Spleen (tissue), 11 donors: ENCODE results near the gene TAF1D. TPM values are rescaled to one million over a fixed set of nuclear protein-coding genes. Genes with fewer than 3 reads are reported as not detected.

Source experiments
- DNase-seq: peaks from one replicate; pipeline ENCODE4 v3.0.0-alpha.2; 2020
- H3K27ac ChIP-seq, 8 donors: fragments of 200-600 bp; sonication (generic) in 7 of 8; 1 replicate in 4 of 8; 2 replicates in 4 of 8; pipeline versions ENCODE4 v1.5.0 to v1.8.0; 2016 to 2021; ENCODE audit warnings: inconsistent platforms in 4 of 8, mild to moderate bottlenecking in 4 of 8, moderate library complexity in 1 of 8
- H3K27me3 ChIP-seq, 7 donors: fragments of 200-600 bp; sonication (generic) in 6 of 7; replicated peaks in 1 of 7; 1 replicate in 4 of 7; 2 replicates in 3 of 7; pipeline versions ENCODE4 v1.5.0 to v1.8.0; 2016 to 2021; ENCODE audit warnings: inconsistent platforms in 3 of 7, mild to moderate bottlenecking in 1 of 7
- H3K36me3 ChIP-seq, 6 donors: fragments of 200-600 bp; sonication (generic) in 5 of 6; 1 replicate in 4 of 6; 2 replicates in 2 of 6; pipeline versions ENCODE4 v1.5.0 to v1.8.0; 2016 to 2021; ENCODE audit warnings: inconsistent platforms in 2 of 6
- H3K4me1 ChIP-seq, 6 donors: fragments of 200-600 bp; sonication (generic) in 5 of 6; 1 replicate in 3 of 6; 2 replicates in 3 of 6; pipeline versions ENCODE4 v1.5.0 to v1.8.0; 2016 to 2021; ENCODE audit warnings: inconsistent platforms in 3 of 6
- H3K4me3 ChIP-seq, 8 donors: fragments of 200-600 bp; sonication (generic) in 7 of 8; 1 replicate in 4 of 8; 2 replicates in 4 of 8; pipeline versions ENCODE4 v1.5.0 to v1.8.0; 2016 to 2021; ENCODE audit warnings: inconsistent platforms in 4 of 8, mild to moderate bottlenecking in 4 of 8, moderate library complexity in 2 of 8
- H3K9me3 ChIP-seq, 8 donors: fragments of 200-600 bp; sonication (generic) in 7 of 8; 1 replicate in 4 of 8; 2 replicates in 4 of 8; pipeline versions ENCODE4 v1.5.0 to v1.8.0; 2016 to 2021; ENCODE audit warnings: inconsistent platforms in 4 of 8
- CTCF ChIP-seq, 11 experiments: fragments of 200-600 bp in 7 of 11; fragments of 450-650 bp in 4 of 11; sonication (generic) in 4 of 11; IDR thresholded peaks in 8 of 11; conservative IDR thresholded peaks in 3 of 11; 1 replicate in 7 of 11; 2 replicates in 4 of 11; pipeline versions ENCODE4 v1.4.0 to v1.8.0; 2016 to 2021; ENCODE audit warnings: antibody characterized with exemption in 11 of 11, inconsistent platforms in 4 of 11, mild to moderate bottlenecking in 1 of 11
- POLR2A ChIP-seq, 3 donors: fragments of 450-650 bp; IDR thresholded peaks; one replicate each; pipeline ENCODE4 v1.5.1; 2017; ENCODE audit warnings: antibody characterized with exemption in 3 of 3, mild to moderate bottlenecking in 1 of 3
- POLR2AphosphoS5 ChIP-seq, 3 donors: sonication (generic); formaldehyde crosslinking; IDR thresholded peaks; one replicate each; pipeline ENCODE4 v1.5.1; 2017; ENCODE audit warnings: antibody characterized with exemption in 3 of 3
- WGBS, 5 donors: extraction: QIAGEN DNeasy Blood & Tissue Kit in 3 of 5; methylation state at CpG; one replicate each; pipeline versions ENCODE4 v1.1.5 to v1.1.7; 2013 to 2018; 5-methylcytosine and 5-hydroxymethylcytosine counted together
- intact Hi-C: fragments of 100-400 bp; cut with DNase I; formaldehyde crosslinking; loops from one replicate; pipeline ENCODE4 v1.15.0; 2023; ENCODE audit warnings: low total_unique reads
- polyA plus RNA-seq, 3 donors: library from polyadenylated mRNA; stranded (reverse); fragments of 200-250 nt; gene quantifications; one replicate each; pipeline ENCODE4 v1.2.1, GENCODE V29; 2013
- total RNA-seq, 7 donors: library from RNA; depleted of rRNA in 3 of 7; stranded (reverse); fragments of >200 nt in 3 of 7; fragmentation: NEBNext Ultra II Directional in 4 of 7; extraction: Animal tissue kit (Norgen Biotek cat#: 25700) in 4 of 7; gene quantifications; one replicate each; pipeline versions ENCODE4 v1.1.0 to v1.2.1, GENCODE V29; 2016 to 2021
- donor health status: healthy with polysubstance abuse.
- donor health status: DM: no; HTN: no; CAD: no; lungs with moderate emphysema.
- donor health status: DM: no; HTN: no; CAD: no.
- donor health status: Bipolar disorder and iron deficiency.
- donor health status: healthy.
- donor health status: DM: no; HTN: no; CAD: no.
- donor health status: DM: yes; HTN: yes; CAD: no.

TAF1D gene
- total and polyA plus RNA-seq, 10 donors: 99.4 to 244 (median 134) TPM

DNA sequence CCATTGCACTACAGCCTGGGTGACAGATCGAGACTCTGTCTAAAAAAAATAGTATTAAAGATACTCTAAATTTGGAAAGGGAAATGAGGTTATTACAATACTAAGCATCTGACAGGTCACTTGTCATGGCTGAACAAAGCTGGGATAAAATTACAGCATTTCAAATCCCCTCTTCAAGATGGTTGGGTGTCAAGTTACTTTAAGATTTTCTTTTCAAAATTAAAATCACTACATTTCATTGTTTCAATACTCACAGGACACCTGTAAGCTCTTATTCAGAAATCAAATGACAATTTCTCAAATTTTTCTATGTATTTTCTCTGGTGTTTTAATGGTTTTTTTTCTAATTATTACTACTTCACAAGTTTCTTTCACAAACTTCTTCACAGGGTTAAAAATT, 5.7 kb downstream of the TAF1D start:
- no peaks in the 10 kb centered on the region for H3K27me3 ChIP-seq
- no peaks in the 10 kb centered on the region for H3K9me3 ChIP-seq
- intact Hi-C loops: no loop called here
- H3K36me3 ChIP-seq: peaks cover 0 to 90% (median 79%) of the 10 kb centered on the region in 6 donors
- TF ChIP-seq POLR2A (IDR thresholded peaks at IDR 0.05) (no peak), POLR2AphosphoS5 (IDR thresholded peaks at IDR 0.05) (no peak), CTCF (IDR thresholded peaks at IDR 0.05 in 8 of 11, conservative IDR thresholded peaks at IDR 0.05 in 3 of 11) (no peak)
- no peak overlapping the region for H3K4me3 ChIP-seq
- no peak for DNase-seq
- WGBS, 5 donors: 74 to 95% (median 78%) methylated on average over 1 of the region's 1 CpG
- no peak overlapping the region for H3K27ac ChIP-seq
- peaks cover 25 to 79% (median 65%) of the 10 kb centered on the region in 6 donors for H3K4me1 ChIP-seq

GRCh38 chr11:93734427-93735222, 6.7 kb downstream of the TAF1D start:
- TF ChIP-seq POLR2AphosphoS5 (IDR thresholded peaks at IDR 0.05) (no peak), POLR2A (IDR thresholded peaks at IDR 0.05) (no peak), CTCF (IDR thresholded peaks at IDR 0.05 in 8 of 11, conservative IDR thresholded peaks at IDR 0.05 in 3 of 11) (no peak)
- H3K36me3 ChIP-seq: peaks cover 0 to 100% (median 89%) of the 10 kb centered on the region in 6 donors
- no peak for DNase-seq
- no peaks in the 10 kb centered on the region for H3K9me3 ChIP-seq
- no peaks in the 10 kb centered on the region for H3K27me3 ChIP-seq
- peaks cover 24 to 69% (median 55%) of the 10 kb centered on the region in 6 donors for H3K4me1 ChIP-seq
- no peak overlapping the region for H3K27ac ChIP-seq
- 74 to 90% (median 82%) methylated on average over 1 of the region's 1 CpG for WGBS, 5 donors
- no peak overlapping the region for H3K4me3 ChIP-seq
- intact Hi-C loops: no loop called here

GRCh38 chr11:93733474-93733873, 7.8 kb downstream of the TAF1D start:
- no peaks in the 10 kb centered on the region for H3K9me3 ChIP-seq
- peaks cover 0 to 100% (median 98%) of the 10 kb centered on the region in 6 donors for H3K36me3 ChIP-seq
- DNase-seq: no peak
- no peak overlapping the region for H3K4me3 ChIP-seq
- intact Hi-C loops: no loop called here
- H3K27ac ChIP-seq: peak overlapping the region in 1 of 8 donors; percentile 28
- H3K4me1 ChIP-seq: peaks cover 13 to 57% (median 43%) of the 10 kb centered on the region in 6 donors
- no peaks in the 10 kb centered on the region for H3K27me3 ChIP-seq
- WGBS, 5 donors: 40 to 63% (median 55%) methylated on average over 6 of the region's 6 CpGs
- TF ChIP-seq POLR2AphosphoS5 (IDR thresholded peaks at IDR 0.05): no peak
- no peak for TF ChIP-seq CTCF (IDR thresholded peaks at IDR 0.05 in 8 of 11, conservative IDR thresholded peaks at IDR 0.05 in 3 of 11)
- TF ChIP-seq POLR2A (IDR thresholded peaks at IDR 0.05): no peak

- 68 to 84% (median 72%) methylated on average over 4 of the region's 4 CpGs for WGBS, 5 donors
These were observed 8.9 kb downstream of the TAF1D start for GRCh38 chr11:93732237-93732892.

More at GRCh38 chr11:93732237-93732892, 8.9 kb downstream of the TAF1D start:
- Histone ChIP-seq H3K36me3 (peaks cover 0 to 100% (median 99%) of the 10 kb centered on the region in 6 donors), H3K27me3 (no peaks in the 10 kb centered on the region), H3K27ac (no peak overlapping the region), H3K9me3 (no peaks in the 10 kb centered on the region), H3K4me1 (peaks cover 2 to 46% (median 32%) of the 10 kb centered on the region in 6 donors), H3K4me3 (no peak overlapping the region)
- intact Hi-C loops: no loop called here
- TF ChIP-seq POLR2A (IDR thresholded peaks at IDR 0.05): no peak
- TF ChIP-seq POLR2AphosphoS5 (IDR thresholded peaks at IDR 0.05): no peak
- TF ChIP-seq CTCF (IDR thresholded peaks at IDR 0.05 in 8 of 11, conservative IDR thresholded peaks at IDR 0.05 in 3 of 11): no peak
- no peak for DNase-seq
